Measurements from ENCODE around the gene ACRBP. TPM values are rescaled to one million over a fixed set of nuclear protein-coding genes. Genes with fewer than 3 reads are reported as not detected.

ACRBP gene
- total RNA-seq, 1 experiment from 2014 or later = 1.3 TPM

DNA sequence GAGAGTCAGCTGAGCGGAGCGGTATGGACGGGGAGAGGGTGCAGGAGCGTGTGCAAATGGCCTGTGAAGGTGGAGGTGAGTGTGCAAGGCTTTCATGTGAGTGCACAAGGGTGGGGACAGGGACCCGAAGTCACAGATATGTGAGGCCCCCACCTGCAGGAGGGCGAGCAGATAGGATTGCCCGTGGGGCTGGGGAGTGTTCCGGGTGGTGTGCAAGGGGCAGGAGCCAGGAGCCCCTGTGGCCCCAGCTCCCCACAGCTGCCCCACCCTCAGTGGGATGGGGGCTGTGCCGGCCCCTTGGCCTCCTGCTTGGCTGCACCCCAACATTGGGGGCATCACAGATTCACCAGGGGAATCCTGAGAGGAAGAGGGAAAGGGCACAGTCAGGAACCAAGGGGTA lies 47.5 kb upstream of the ACRBP start:
- Histone ChIP-seq H3K18ac (ENCODE audit: insufficient read length, low read depth, low read length) (no peak overlapping the region), H3K23me2 (ENCODE audit: insufficient read length, low read depth, low read length, poor library complexity, severe bottlenecking) (peaks cover 6% of the 10 kb centered on the region), H2AK5ac (ENCODE audit: insufficient read length, low read length) (no peak overlapping the region), H3K4ac (ENCODE audit: low read depth, low read length) (no peak overlapping the region), H2AFZ (ENCODE audit: low read length) (no peak overlapping the region), H3K56ac (ENCODE audit: insufficient read length, low read depth, low read length) (no peak overlapping the region), H3K79me1 (ENCODE audit: insufficient read depth, low read depth, low read length, poor library complexity, severe bottlenecking) (no peaks in the 10 kb centered on the region), H3K27ac (ENCODE audit: insufficient read length, low read depth, low read length) (no peak overlapping the region), H3K23ac (ENCODE audit: insufficient read length, low read depth, low read length) (no peak overlapping the region), H3K14ac (ENCODE audit: insufficient read depth, low read length) (no peak overlapping the region), H3K9ac (ENCODE audit: extremely low read depth, insufficient read length, low read length) (no peak overlapping the region), H2BK15ac (ENCODE audit: low read depth, low read length) (no peak overlapping the region), H2BK120ac (ENCODE audit: low read depth, low read length, poor library complexity, severe bottlenecking) (no peak overlapping the region), H2BK12ac (ENCODE audit: insufficient read length, low read depth, low read length) (no peak overlapping the region), H3T11ph (ENCODE audit: low read length) (no peak overlapping the region), H4K91ac (ENCODE audit: insufficient read length, low read depth, low read length) (no peak overlapping the region), H2BK5ac (ENCODE audit: insufficient read length, low read length) (no peak overlapping the region), H3K27me3 (ENCODE audit: insufficient read depth, low read length) (no peaks in the 10 kb centered on the region; the same call in 1 of the 2 replicates), H4K8ac (replicated peaks; ENCODE audit: insufficient read length, low read depth, low read length) (no peak overlapping the region), H3K4me2 (ENCODE audit: insufficient read depth, insufficient read length, low read length) (no peak overlapping the region), H2BK20ac (ENCODE audit: low read depth, low read length, poor library complexity, severe bottlenecking) (no peak overlapping the region), H4K5ac (ENCODE audit: insufficient read length, low read depth, low read length) (no peak overlapping the region), H3K79me2 (ENCODE audit: insufficient read depth, low read length) (no peaks in the 10 kb centered on the region), H3K4me1 (ENCODE audit: insufficient read depth, low read length) (peaks cover 3% of the 10 kb centered on the region), H3K9me3 (ENCODE audit: control insufficient read depth, low read depth, low read length) (no peaks in the 10 kb centered on the region), H4K20me1 (ENCODE audit: control insufficient read depth, insufficient read depth, insufficient read length) (no peaks in the 10 kb centered on the region)
- no peak for DNase-seq
- Mint-ChIP-seq H3K27me3 (ENCODE audit: low read depth) (peaks cover 26% of the 10 kb centered on the region), H3K9me3 (no peaks in the 10 kb centered on the region; a peak in 1 of 5 replicates), H3K36me3 (ENCODE audit: insufficient read depth in 1 of 3, low read depth in 3 of 3) (peaks cover 3 to 22% (median 8%) of the 10 kb centered on the region in 3 experiments; a peak in 6 of 7 replicates), H3K4me1 (peaks cover 17 to 23% of the 10 kb centered on the region in 2 experiments), H3K27ac (no peak overlapping the region), H3K4me3 (no peak overlapping the region; a peak in 1 of 5 replicates)
- WGBS (ENCODE audit: extremely low coverage, insufficient read length, low lambda C conversion rate) = no CpG with 5 or more reads among the region's 9 CpGs
- TF ChIP-seq, protein P1, sequence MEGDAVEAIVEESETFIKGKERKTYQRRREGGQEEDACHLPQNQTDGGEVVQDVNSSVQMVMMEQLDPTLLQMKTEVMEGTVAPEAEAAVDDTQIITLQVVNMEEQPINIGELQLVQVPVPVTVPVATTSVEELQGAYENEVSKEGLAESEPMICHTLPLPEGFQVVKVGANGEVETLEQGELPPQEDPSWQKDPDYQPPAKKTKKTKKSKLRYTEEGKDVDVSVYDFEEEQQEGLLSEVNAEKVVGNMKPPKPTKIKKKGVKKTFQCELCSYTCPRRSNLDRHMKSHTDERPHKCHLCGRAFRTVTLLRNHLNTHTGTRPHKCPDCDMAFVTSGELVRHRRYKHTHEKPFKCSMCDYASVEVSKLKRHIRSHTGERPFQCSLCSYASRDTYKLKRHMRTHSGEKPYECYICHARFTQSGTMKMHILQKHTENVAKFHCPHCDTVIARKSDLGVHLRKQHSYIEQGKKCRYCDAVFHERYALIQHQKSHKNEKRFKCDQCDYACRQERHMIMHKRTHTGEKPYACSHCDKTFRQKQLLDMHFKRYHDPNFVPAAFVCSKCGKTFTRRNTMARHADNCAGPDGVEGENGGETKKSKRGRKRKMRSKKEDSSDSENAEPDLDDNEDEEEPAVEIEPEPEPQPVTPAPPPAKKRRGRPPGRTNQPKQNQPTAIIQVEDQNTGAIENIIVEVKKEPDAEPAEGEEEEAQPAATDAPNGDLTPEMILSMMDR (conservative IDR thresholded peaks at IDR 0.05) = no peak
